Measurements from ENCODE around the gene LHCGR. TPM values are rescaled to one million over a fixed set of nuclear protein-coding genes. Genes with fewer than 3 reads are reported as not detected.
"Not testable (repeated sequence)": the region's sequence is repeated elsewhere in the genome, so short reads cannot be mapped to it uniquely, and the experiment has no call there.

LHCGR gene
- total RNA-seq, 1 donor from 2014 or later: not detected

DNA sequence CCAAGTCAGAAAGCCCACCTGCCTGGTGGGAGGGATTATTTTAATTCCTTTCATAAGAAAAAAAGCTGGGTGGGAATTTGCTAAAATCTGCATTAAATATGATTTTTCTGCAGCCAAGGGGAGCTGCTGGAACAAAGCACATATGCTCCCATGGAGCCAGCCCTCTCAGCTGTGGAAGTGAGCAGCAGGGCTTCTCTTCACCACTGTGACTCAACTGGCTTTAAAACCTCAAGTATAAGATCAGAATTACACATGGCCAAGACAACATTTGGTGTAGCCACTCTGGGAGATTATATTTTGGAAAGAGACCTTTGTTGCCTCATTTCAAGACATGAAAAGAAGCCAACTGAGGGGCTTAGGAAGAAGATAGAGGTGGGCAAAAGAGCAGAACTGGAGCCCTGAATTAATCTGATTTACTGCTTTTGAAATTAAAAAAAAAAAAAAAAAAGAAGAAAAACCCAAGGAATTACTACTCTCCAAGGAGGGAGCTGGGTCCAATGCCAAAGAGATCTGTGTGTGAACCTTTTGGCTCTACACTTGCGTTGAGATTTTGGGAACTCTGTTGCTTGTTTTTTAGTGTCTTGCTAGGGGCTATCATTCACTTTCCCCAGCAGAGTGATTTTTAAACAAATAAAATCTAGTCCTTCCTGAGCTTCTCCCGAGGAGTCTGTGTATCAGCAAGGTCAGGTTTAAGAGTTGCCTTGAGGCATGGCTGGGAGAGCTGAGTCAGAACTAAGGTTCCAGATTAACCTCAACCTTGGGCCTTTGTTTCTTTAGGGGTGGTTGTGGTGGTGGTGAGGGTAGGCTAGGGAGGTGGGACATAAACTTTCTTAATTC is 6.0 kb downstream of the LHCGR start:
- ATAC-seq (no peak), DNase-seq (ENCODE audit: low spot score) (no peak)

DNA sequence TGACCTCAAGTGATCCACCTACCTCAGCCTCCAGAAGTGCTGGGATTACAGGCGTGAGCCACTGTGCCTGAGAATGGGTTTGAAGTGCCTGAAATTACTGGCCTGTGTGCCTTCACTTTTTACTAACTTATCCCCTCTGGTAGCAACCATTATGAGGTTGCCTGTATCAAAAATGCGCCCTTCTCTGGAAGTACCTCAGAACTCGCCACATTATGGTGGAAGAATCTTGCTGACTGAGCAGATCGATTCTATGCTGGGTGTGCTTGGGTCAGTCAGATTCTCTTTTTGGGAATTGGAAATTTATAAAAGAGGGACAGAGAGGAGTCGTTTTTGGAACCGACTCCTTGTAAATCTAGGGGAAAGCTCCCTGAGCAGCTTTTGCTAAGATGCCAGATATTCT is 8.2 kb downstream of the LHCGR start:
- no peak for DNase-seq (ENCODE audit: low spot score)
- no peak for ATAC-seq

DNA sequence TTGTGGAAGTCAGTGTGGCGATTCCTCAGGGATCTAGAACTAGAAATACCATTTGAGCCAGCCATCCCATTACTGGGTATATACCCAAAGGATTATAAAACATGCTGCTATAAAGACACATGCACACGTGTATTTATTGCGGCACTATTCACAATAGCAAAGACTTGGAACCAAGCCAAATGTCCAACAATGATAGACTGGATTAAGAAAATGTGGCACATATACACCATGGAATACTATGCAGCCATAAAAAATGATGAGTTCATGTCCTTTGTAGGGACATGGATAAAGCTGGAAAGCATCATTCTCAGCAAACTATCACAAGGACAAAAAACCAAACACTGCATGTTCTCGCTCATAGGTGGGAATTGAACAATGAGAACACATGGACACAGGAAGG is 16.3 kb downstream of the LHCGR start:
- DNase-seq (ENCODE audit: low spot score); ATAC-seq: not testable (repeated sequence)

DNA sequence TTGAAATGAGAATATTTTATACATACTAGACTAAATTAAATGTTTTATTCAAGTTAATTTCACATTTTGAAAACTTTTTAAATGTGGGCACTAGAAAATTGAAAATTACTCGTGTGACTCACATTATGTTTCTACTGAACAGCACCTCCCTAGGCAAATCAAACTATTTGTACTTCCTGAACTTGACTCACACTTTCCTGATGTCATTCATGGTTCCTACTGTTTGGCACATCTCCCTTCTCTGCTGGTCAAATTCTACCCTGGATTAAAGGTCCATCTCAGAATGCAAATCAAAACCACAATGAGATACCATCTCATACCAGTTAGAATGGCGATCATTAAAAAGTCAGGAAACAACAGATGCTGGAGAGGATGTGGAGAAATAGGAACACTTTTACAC is 16.7 kb downstream of the LHCGR start:
- DNase-seq (ENCODE audit: low spot score): no peak
- no peak for ATAC-seq

DNA sequence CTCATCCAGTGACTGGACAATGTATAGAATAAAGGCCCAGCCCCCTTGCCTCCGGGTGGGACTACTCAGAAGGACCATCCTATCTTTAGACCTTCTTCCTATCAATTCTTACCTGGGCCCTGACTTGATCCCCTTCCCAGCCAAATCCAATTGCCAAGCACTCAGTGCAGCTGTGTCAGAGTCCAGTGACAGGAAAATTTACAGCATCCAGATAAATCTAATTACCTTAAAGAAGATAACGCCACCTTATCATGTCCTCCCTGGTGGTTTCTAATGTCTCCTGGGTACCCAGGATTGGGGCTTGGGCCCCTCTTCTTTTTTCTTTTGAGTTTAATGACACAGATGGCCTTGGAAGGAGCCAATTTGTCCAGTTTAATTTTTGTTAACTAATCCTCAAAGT is 19.3 kb downstream of the LHCGR start:
- DNase-seq (ENCODE audit: low spot score): no peak
- ATAC-seq: no peak

DNA sequence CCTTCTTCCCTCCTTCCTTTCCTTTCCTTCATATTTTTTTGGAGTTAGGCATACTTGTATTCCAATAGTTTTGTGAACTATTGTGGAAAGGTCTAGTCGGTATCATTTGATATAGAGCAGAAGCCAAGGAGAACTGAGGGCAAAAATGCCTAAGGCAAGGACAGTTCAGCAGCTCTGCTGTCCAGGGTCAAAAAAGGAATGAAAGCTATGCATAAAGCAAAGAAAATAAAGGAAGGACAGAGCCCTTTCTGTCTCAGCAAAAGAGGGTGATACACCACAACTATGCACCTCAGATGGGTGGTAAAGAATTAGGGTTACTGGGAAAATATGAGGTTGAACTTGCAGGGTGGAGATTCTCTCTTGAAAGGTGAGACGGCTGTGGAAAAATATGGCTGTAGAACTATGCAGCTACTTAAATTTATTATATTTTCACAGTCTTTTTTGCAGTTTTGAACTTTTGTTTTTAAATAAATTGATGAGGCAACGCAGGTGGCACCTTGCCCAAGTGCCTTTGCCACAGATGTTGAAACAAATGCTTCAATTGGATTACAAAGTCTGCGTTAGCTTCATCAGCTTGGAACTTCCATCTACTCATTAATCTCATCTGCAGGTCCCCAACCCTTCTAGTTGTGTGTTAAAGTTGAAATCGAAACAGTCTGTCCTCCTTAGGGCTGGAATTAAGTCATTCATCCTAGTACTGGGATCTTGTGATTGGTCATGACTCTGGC is 20.8 kb downstream of the LHCGR start:
- DNase-seq (ENCODE audit: low spot score) (no peak), ATAC-seq (no peak)

DNA sequence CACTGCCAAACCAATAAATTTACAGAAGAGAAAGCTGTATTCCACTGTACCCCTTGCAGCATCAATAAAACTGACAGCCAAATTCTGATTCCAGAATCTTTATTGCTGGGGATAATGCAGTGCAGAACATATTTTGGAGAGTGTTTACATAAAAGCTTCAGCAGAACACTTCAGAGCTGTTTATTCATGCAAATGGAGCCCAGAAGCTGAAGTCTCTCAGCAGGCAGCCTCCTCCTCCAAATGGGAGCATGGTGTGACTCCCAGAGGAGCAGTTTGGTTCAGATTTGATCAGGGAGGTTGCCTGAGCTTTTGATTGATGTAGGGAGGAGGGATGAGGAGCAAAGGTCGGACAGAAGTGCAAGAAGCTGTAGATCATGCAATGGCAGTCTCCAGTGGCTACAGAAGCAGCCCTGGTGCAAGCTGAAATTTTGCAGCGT is 22.4 kb downstream of the LHCGR start:
- DNase-seq (ENCODE audit: low spot score) (no peak), ATAC-seq (no peak)

DNA sequence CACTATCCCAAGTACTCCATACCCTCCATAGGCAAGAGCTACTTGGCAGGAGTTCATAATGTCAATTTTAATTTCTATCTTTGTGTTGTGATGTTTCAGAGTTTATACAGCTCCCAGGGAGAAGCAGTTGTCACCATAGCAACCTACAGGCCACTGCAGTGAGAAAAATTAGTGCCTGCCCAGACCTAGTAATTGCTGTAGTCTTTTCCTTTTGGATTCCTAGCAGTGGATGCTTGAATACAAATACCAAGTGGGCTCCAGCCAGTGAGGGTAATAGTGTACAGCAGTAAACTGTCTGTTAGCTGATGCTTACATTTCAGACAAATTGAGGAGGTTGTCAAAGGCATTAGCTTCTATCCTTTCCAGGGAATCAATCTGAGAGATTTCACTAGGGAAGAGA is 26.7 kb downstream of the LHCGR start:
- ATAC-seq: no peak

DNA sequence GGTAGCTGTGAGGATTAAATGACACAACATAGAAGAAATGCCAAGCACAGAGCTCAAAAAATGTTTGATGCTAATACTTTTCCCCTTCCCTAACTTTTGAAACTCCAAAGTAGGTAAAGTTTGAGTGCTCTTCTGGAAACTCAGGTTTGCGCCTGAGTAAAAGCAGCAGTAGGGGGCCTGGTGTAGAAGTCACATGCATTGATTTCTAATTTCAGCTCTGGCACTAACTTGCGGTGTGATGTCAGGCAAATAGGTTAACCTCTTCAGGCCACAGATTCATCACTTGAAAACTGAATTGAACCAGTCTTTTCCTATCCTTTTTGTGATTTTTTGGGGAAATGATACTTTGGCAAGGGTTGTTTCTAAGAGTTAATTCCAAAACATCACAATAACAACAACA is 27.2 kb downstream of the LHCGR start:
- no peak for ATAC-seq
- DNase-seq (ENCODE audit: low spot score): no peak

More for the DNA sequence above, 26.7 kb downstream of the LHCGR start:
- no peak for DNase-seq (ENCODE audit: low spot score)

DNA sequence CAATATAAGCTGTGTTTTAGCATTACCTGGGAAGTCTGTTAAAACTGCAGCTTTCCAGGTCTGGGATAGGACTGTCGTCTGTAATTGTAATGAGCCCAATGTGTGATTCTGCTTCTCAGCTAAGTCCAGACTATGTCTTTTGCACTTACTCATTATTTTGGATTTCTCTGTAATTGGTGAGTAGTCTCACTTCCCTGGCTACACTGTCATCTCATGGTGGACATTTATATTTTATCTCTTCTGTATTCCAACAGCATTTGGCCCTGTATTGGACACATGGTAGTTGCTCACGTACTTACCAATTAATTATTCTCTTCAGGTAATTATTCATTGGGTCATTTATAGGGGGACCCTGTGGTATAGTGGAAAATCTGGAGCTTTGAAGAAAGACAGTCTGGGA is 28.0 kb downstream of the LHCGR start:
- ATAC-seq (no peak), DNase-seq (ENCODE audit: low spot score) (no peak)

DNA sequence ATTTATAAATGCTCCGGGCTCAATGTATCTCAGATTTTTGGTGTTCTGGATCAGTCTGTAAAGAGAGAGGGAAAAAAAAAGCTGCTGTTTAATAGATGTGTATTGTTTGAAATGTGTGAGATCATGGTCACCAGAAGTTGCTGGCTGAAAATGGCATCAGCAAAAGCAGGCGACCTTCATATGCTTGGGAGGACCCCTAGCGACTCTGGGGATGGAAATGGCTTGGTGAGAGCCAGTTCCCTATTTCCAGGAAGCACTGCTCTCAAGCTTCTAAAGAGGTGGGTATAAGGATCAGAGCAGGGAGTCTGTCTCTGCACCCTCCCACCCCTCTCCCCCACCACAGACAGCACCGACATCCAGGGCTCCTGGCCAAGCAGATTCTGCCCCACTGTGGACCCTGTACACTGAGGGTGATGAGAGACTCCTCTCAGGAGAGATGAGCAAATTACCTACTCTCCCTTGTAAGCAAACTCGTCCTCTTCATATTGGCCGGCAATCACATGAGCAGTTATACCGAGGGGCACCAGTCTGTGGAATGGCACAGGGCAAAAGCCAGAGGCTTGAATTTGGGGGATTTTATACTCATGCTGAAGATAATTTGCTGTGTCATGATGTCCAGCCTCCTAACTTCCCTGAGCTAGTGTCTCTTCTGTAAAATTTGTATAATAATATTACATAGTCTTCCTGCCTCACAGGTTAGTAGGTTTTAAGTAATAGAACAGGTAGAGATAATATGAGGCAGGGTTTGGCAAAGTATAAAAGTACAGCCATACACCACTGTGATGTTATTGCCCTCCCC is 29.6 kb downstream of the LHCGR start:
- DNase-seq (ENCODE audit: low spot score) (no peak), ATAC-seq (no peak)

DNA sequence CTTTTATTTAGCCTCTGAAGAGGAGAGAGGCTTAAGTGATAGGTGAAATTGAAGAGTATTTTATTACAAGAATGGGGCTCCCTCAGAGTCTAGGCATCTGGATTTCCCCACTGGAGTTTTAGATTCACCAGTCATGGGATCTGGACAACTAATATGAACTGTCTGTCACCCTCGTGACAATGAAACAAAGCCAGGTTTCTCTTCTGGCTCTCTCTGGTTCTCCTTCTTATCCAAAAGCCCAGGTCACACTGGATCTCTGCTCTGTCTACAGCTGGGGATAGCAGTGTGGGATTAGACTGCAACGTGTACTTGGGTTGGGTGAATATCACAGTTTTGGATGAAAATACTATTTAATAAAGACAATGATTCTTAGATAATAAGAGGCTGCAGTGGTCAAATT is 31.2 kb downstream of the LHCGR start:
- no peak for DNase-seq (ENCODE audit: low spot score)
- ATAC-seq: no peak

DNA sequence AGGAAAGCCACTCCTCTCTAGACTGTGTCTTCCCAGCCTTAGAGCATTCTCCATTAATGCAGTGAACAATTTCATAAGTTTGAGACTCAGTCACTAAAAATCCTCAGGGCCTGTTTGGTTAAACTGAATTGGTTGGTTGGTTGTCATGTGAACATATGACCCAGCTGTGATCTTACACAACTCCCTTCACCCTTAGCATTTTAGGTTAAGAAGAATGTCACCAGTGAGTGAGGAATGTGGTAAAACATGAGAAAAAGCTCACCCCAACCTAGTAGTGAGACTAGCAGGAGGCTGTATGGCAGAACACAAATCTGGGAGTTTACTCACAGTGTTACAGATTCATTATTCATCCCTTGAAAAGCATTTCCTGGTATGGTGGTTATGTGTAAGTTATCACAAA is 32.4 kb downstream of the LHCGR start:
- ATAC-seq: no peak
- no peak for DNase-seq (ENCODE audit: low spot score)

DNA sequence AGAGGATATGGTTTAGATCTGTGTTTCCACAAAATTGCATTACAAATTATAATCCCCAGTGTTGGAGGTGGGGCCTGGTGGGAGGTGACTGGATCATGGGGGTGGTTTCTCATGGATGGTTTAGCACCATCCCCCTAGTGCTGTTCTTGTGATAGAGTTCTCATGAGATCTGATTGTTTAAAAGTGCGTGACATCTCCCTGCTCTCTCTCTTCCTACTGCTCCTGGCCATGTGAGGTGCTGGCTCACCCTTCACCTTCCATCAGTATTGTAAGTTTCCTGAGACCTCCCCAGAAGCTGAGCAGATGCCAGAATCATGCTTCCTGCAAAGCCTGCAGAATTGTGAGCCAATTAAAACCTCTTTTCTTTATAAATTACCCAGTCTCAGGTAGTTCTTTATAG is 33.1 kb downstream of the LHCGR start:
- no peak for ATAC-seq
- DNase-seq (ENCODE audit: low spot score): no peak

DNA sequence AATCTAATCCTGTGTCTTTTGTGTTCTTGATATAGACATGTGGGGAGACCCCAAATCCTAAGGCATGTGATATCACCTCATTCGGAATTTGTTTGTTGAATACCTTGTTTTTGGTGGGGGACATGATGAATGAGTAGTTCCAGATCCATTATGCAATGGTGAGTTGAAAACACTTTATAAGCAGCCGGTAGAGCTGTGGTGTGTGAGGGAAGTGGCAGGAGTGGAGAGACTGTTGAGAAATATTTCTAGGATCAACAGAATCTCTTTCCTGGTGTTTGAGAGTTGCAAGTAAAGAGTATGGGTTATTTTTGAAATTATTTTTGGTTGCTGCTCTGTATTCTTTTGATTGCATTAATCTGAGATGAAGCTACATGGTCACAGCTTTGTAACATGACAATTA is 34.4 kb downstream of the LHCGR start:
- DNase-seq (ENCODE audit: low spot score) (no peak), ATAC-seq (no peak)

DNA sequence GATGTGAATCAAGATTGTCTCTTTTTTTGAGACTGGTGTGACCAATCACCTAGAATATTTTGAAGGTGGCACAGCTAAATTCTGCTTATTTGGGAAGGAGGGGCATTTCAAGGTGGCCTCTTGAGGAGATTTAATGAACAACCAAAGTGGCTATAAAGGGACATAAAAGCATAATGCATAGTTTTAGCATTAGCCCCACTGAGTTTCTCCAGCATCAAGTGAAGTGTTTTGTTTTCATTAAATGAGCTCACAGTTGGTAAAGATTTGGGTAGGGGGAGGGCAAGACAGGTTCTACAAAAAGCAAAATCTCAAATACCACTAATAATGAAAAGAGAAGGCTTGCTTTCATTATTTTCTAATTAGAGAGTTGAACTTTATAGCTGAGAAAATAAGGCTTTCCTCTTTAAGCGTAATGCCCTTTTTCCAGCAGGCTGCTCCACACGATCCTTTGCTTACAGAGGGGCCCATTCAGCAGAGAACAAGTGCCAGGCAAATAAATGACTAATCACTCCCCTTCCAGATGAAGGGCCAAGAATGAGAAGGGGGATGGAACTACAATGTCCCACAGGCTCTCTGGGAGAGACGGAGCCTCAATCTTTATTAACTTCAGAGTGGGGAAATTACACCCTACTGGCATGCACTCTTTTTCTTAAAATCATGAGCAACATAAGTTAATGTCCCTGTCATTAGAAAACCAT is 35.9 kb downstream of the LHCGR start:
- ATAC-seq (no peak), DNase-seq (ENCODE audit: low spot score) (no peak)

DNA sequence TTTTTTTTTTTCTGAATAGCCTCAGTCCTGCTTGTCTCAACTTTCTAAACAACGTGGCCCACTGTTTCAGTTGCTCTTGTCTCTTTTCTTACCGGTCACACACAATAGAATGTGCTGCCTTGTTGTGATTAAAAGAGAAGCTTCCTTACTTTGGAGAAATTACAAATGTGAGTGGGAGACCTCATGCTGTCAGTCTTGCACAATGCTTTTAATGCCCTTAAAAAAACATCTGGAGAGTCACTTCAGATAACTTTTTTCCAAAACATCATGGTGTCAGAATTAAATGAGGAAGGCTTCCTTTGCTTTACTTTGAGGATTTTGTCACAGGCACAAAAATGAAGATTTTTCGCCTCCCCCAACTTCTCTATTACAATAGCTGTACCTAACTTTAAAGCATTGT is 37.7 kb downstream of the LHCGR start:
- ATAC-seq: no peak
- DNase-seq (ENCODE audit: low spot score): no peak

DNA sequence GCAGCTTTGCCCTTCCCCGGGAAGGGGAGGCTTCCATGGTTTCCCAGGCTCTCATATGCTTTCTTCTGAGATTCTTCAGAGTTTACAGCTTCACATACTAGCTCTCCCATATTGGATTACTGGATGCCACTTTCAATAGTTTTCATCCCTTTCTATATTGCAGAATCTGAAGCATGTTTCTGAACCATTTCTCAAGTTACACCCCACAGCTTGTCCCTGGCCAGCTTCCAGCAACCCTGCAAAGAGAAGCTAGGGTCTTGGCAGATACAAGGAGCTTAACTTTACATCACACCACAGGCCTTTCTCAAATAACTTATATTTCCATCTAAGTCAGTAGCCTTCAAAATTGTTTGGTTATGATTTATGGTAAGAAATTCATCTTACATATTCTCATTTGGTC is 39.6 kb downstream of the LHCGR start:
- ATAC-seq (no peak), DNase-seq (ENCODE audit: low spot score) (no peak)

DNA sequence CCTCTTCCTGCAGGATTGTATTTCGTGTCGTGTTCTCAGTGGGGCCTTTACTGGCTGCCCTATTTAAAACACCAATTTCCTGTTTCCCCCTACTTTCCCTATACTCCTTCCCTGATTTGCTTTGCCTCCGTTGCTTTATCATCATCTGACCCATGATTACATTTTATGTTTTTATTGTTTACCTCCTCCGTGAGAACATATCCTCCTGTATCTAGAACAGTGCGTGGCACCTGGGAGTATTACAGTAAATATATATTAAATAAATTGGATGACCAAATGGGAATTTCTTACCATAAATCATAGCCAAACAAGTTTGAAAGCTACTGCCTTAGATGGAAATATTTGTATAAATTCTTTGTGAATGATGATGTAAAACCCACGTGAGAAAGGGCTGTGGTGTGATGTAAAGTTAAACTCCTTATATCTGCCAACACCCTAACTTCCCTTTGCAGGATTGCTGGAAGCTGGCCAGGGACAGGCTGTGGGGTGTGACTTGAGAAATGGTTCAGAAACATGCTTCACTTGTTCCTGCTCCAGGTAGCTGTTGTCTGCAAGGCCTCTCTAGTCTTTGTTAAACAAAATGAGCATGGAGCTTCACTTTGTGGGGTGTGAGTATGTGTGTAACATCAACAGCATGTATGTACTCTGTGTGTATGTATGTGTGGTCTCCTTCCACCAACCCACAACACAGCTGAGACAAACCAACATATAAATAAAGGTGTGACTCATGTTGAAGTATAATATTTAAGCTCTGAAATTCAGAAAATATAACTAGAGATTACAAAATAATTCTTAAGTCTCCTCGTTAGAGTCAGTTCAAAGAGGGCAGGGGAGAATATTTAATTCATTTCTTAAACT is 40.3 kb downstream of the LHCGR start:
- DNase-seq (ENCODE audit: low spot score): no peak
- ATAC-seq: no peak

DNA sequence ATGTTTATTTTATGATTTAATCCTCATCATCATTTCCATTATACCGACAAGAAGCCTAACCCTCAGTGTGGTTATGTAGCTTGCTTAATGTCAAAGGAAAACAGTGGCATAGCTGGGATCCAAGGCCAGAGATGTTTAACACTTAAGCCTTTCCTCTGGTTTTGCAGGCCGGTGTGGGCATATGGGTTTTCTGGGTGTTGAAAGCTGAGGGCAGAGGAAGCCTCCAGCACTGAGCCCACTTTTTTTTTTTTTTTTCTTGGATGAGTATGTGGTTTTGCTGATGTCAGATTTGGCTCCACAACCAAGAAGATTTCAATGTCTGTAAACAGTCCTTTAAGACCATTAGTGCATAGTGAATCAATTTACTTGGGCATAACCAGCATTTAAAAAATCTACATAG is 41.3 kb downstream of the LHCGR start:
- no peak for ATAC-seq
- DNase-seq (ENCODE audit: low spot score): no peak

Measured in left lobe of liver (tissue), 2 donors.